GM12878 (cell line): ENCODE results near the gene DNPEP. TPM values are rescaled to one million over a fixed set of nuclear protein-coding genes. Genes with fewer than 3 reads are reported as not detected.
A peak's percentile ranks its signal among the peaks of the same experiment; 100 is the strongest.

Experiments
- ATAC-seq: fragments of 200-7000 bp; cut with Tn5 transposase; 3 replicates; pipeline ENCODE4 v1.9.1; 2020; ENCODE audit warnings: mild to moderate bottlenecking, moderate library complexity
- BruUV-seq: library from RNA; stranded (reverse); fragments of 400-500 nt; replicated peaks from 2 replicates; lab custom pipeline; 2021; lab: Mats Ljungman, UMichigan
- CTCF ChIA-PET: fragments of 300-600 bp; sonication (Branson Sonifier 250); formaldehyde crosslinking; extraction: SDS; loops from one replicate; lab custom pipeline; 2021; ENCODE audit warnings: inconsistent platforms; lab: Yijun Ruan, JAX
- POLR2A ChIA-PET: fragments of 350-600 bp; formaldehyde crosslinking; extraction: SDS; loops from one replicate; lab custom pipeline; 2021; ENCODE audit warnings: inconsistent platforms; lab: Charles Lee
- RAD21 ChIA-PET: fragments of 300-600 bp; sonication (Branson Sonifier 250); formaldehyde crosslinking; loops from one replicate; lab custom pipeline; 2023; ENCODE audit warnings: antibody characterized with exemption; ENCODE audit not compliant: unreplicated experiment; lab: Charles Lee
- SMC1A ChIA-PET: fragments of 300-600 bp; sonication (Branson Sonifier 250); formaldehyde crosslinking; loops from one replicate; lab custom pipeline; 2023; ENCODE audit not compliant: unreplicated experiment, uncharacterized antibody; lab: Charles Lee
- DNase-seq: peaks from one replicate; pipeline ENCODE4 v3.0.0-alpha.2; 2011; ENCODE audit warnings: low read depth, low spot score
- FAIRE-seq: peaks from 3 replicates; lab custom pipeline; 2011; peaks lifted over from hg19 to GRCh38; lab: Jason Lieb, UNC
- H2AFZ ChIP-seq: 2 replicates; pipeline ENCODE4 v1.6.0; 2011; ENCODE audit warnings: low read depth, low read length, control low read depth; ENCODE audit not compliant: control insufficient read depth
- H3K27ac ChIP-seq: 2 replicates; pipeline ENCODE4 v1.5.1; 2011; ENCODE audit warnings: control low read depth; ENCODE audit not compliant: control insufficient read depth, insufficient read depth
- H3K27me3 ChIP-seq, 2 experiments: replicated peaks in 1 of 2; 2 replicates each; pipeline versions ENCODE4 v1.6.0 to v1.6.1; 2011; ENCODE audit warnings: low read length in 1 of 2; ENCODE audit not compliant: control insufficient read depth in 2 of 2, insufficient read depth in 2 of 2
- H3K36me3 ChIP-seq, 2 experiments: 2 replicates each; pipeline ENCODE4 v1.5.1; 2011; ENCODE audit warnings: low read length in 1 of 2; ENCODE audit not compliant: control insufficient read depth in 2 of 2, insufficient read depth in 2 of 2
- H3K4me1 ChIP-seq: 2 replicates; pipeline ENCODE4 v1.6.1; 2011; ENCODE audit warnings: mild to moderate bottlenecking, low read length, moderate library complexity, mixed read lengths; ENCODE audit not compliant: control insufficient read depth, insufficient read depth
- H3K4me2 ChIP-seq: 2 replicates; pipeline ENCODE4 v1.6.0; 2011; ENCODE audit warnings: control low read depth; ENCODE audit not compliant: control insufficient read depth, insufficient read depth
- H3K4me3 ChIP-seq: fragments of 200-600 bp; sonication (generic); 2 replicates; pipeline ENCODE4 v1.5.1; 2016
- H3K79me2 ChIP-seq: 2 replicates; pipeline ENCODE4 v1.6.0; 2011; ENCODE audit warnings: low read length; ENCODE audit not compliant: control insufficient read depth, insufficient read depth
- H3K9ac ChIP-seq: 2 replicates; pipeline ENCODE4 v1.8.0; 2011; ENCODE audit warnings: low read length, control low read depth, mixed read lengths; ENCODE audit not compliant: control insufficient read depth, insufficient read depth
- H3K9me3 ChIP-seq: replicated peaks from 3 replicates; pipeline ENCODE4 v1.5.1; 2011; ENCODE audit warnings: mild to moderate bottlenecking, low read length; ENCODE audit not compliant: control insufficient read depth, insufficient read depth
- H4K20me1 ChIP-seq: 2 replicates; pipeline ENCODE4 v1.6.0; 2011; ENCODE audit not compliant: control insufficient read depth, insufficient read depth
- CTCF ChIP-seq, 3 experiments: IDR thresholded peaks in 2 of 3; conservative IDR thresholded peaks in 1 of 3; 2 replicates each; pipeline ENCODE4 v1.5.1; 2011; ENCODE audit warnings: low read depth in 3 of 3, low read length in 3 of 3, mild to moderate bottlenecking in 3 of 3, control low read depth in 2 of 3, moderate library complexity in 2 of 3, inconsistent platforms in 1 of 3, mixed read lengths in 1 of 3; ENCODE audit not compliant: control insufficient read depth in 2 of 3, insufficient read depth in 1 of 3; ENCODE audit errors: extremely low read depth in 1 of 3
- EZH2 ChIP-seq: IDR thresholded peaks from 2 replicates; pipeline ENCODE4 v1.6.1; 2012; ENCODE audit warnings: low read depth, mild to moderate bottlenecking, control low read depth, inconsistent platforms, low read length, borderline replicate concordance; ENCODE audit not compliant: control insufficient read depth
- SIN3A ChIP-seq: IDR thresholded peaks from 2 replicates; pipeline ENCODE4 v1.6.1; 2012; ENCODE audit warnings: low read depth, low read length, improper control_type of control experiment
- SMC3 ChIP-seq: IDR thresholded peaks from 2 replicates; pipeline ENCODE4 v1.6.1; 2011; ENCODE audit warnings: low read length, improper control_type of control experiment, borderline replicate concordance
- SPI1 ChIP-seq: IDR thresholded peaks from 2 replicates; pipeline ENCODE4 v1.6.1; 2011; ENCODE audit warnings: low read depth, mild to moderate bottlenecking, low read length, moderate library complexity, borderline replicate concordance; ENCODE audit not compliant: insufficient read depth
- WGBS: methylation state at CpG from one replicate; pipeline ENCODE4 v1.1.6; 2016; ENCODE audit warnings: low lambda C conversion rate; ENCODE audit not compliant: insufficient replicate concordance, insufficient coverage; ENCODE audit errors: missing lambda C conversion rate; 5-methylcytosine and 5-hydroxymethylcytosine counted together
- in situ Hi-C: fragments of 300-500 bp; cut with MboI; formaldehyde crosslinking; loops from 9 replicates; pipeline ENCODE4 v1.14.3; 2018; ENCODE audit warnings: mixed read lengths
- intact Hi-C: fragments of 100-400 bp; cut with micrococcal nuclease; formaldehyde crosslinking; loops from one replicate; pipeline ENCODE4 v1.14.2; 2022; ENCODE audit not compliant: unreplicated experiment
- polyA plus RNA-seq, 11 experiments: library from polyadenylated mRNA; depleted of rRNA in 4 of 11; unstranded in 6 of 11; stranded (reverse) in 5 of 11; fragments of >200 nt; fragmentation: Nextera tagmentation in 4 of 11; fragmentation: Illumina TruSeq in 1 of 11; extraction: Ambion mirVana in 4 of 11; extraction: Trizol in 1 of 11; gene quantifications; 1 replicate in 1 of 11; 2 replicates in 10 of 11; pipeline versions ENCODE4 v1.2.1 to v1.2.3, GENCODE V29; 2011 to 2016; ENCODE audit warnings: inconsistent platforms in 2 of 11, missing spikeins in 2 of 11, low read depth in 1 of 11
- total RNA-seq, 4 experiments: library from RNA; depleted of rRNA in 3 of 4; stranded (reverse); fragments of >200 nt in 3 of 4; fragmentation: Illumina TruSeq in 1 of 4; extraction: Trizol in 1 of 4; gene quantifications; 2 replicates each; pipeline versions ENCODE4 v1.2.1 to v1.2.3, GENCODE V29; 2013 to 2021
- TF ChIP-seq, protein P1 (sequence below): fragments of 450-650 bp; IDR thresholded peaks from 2 replicates; pipeline ENCODE4 v1.6.1; 2017; ENCODE audit warnings: mild to moderate bottlenecking, moderate library complexity
- TF ChIP-seq, protein P2 (sequence below): IDR thresholded peaks from 2 replicates; pipeline ENCODE4 v1.6.1; 2011; ENCODE audit warnings: mild to moderate bottlenecking, low read depth, low read length, moderate library complexity; ENCODE audit not compliant: insufficient replicate concordance

Gene DNPEP
- total and polyA plus RNA-seq, 10 of the 15 experiments (the other 5 are each of a cell fraction or from before 2014, with no cell fraction given) = 33.1 to 82.0 (median 64.1) TPM

- peak; percentile 89 to 95 (median 91) for TF ChIP-seq CTCF (IDR thresholded peaks at IDR 0.05 in 2 of 3, conservative IDR thresholded peaks at IDR 0.05 in 1 of 3; ENCODE audit: control insufficient read depth in 2 of 3, extremely low read depth in 1 of 3, insufficient read depth in 1 of 3, low read depth in 3 of 3, low read length in 3 of 3)
- TF ChIP-seq SMC3 = peak; percentile 77
- TF ChIP-seq, all 136 proteins: peak for 3
Observed at GRCh38 chr2:219402665-219403515, 15.2 kb upstream of the DNPEP start (continued).

DNA sequence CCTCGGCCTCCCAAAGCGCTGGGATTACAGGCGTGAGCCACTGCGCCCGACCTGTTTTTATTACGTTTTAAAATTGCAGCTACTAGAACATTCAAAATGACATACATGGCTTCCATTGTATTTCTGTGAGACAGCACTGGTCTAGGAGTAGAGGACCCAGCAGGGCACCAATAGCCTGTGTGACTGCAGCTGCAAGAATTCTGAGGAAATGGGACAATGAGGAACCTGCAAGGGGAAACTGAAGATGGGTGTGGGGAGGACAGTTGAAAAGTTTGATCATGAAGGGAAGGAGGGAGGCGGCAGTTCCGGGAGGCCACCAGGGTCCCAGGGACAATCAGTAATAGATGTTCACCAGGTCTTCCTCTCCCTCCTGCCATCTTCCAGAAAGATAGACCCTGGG, 13.9 kb upstream of the DNPEP start:
- CTCF ChIA-PET = interaction anchor here (0.9 to 6.2 kb wide), 9 partner anchors 11 to 241 kb away, joined by 3 to 83 read pairs (median 6); partner anchors contain the start of genes DNPEP and SPEG
- POLR2A ChIA-PET = interaction anchor here (0.5 kb wide), 1 partner anchor 24 kb away, joined by 4 read pairs; no protein-coding TSS in a partner anchor
- WGBS = 46% methylated on average over 8 of the region's 8 CpGs
- Histone ChIP-seq H3K9ac (no peak overlapping the region), H3K4me2 (no peak overlapping the region), H3K4me3 (no peak overlapping the region), H3K79me2 (no peaks in the 10 kb centered on the region), H3K9me3 (no peaks in the 10 kb centered on the region), H3K36me3 (no peaks in the 10 kb centered on the region), H2AFZ (no peak overlapping the region), H3K27me3 (no peaks in the 10 kb centered on the region; a peak in 1 of 4 replicates), H3K27ac (no peak overlapping the region), H3K4me1 (no peaks in the 10 kb centered on the region), H4K20me1 (no peaks in the 10 kb centered on the region)
- SMC1A ChIA-PET = interaction anchor here (2.3 kb wide), 1 partner anchor 127 kb away, joined by 12 read pairs; no protein-coding TSS in a partner anchor
- ATAC-seq (no peak), FAIRE-seq (no peak), DNase-seq (no peak)
- RAD21 ChIA-PET = interaction anchor here (0.6 to 3.3 kb wide), 2 partner anchors 128 to 386 kb away, joined by 3 to 18 read pairs; no protein-coding TSS in a partner anchor
- in situ Hi-C loops (loop anchor here (5.0 kb wide), 1 partner anchor 131 kb away; no protein-coding TSS in a partner anchor), intact Hi-C loops (loop anchor here (5.0 kb wide), 1 partner anchor 286 kb away; no protein-coding TSS in a partner anchor)
- no TSS peak for BruUV-seq
- TF ChIP-seq, protein P1, sequence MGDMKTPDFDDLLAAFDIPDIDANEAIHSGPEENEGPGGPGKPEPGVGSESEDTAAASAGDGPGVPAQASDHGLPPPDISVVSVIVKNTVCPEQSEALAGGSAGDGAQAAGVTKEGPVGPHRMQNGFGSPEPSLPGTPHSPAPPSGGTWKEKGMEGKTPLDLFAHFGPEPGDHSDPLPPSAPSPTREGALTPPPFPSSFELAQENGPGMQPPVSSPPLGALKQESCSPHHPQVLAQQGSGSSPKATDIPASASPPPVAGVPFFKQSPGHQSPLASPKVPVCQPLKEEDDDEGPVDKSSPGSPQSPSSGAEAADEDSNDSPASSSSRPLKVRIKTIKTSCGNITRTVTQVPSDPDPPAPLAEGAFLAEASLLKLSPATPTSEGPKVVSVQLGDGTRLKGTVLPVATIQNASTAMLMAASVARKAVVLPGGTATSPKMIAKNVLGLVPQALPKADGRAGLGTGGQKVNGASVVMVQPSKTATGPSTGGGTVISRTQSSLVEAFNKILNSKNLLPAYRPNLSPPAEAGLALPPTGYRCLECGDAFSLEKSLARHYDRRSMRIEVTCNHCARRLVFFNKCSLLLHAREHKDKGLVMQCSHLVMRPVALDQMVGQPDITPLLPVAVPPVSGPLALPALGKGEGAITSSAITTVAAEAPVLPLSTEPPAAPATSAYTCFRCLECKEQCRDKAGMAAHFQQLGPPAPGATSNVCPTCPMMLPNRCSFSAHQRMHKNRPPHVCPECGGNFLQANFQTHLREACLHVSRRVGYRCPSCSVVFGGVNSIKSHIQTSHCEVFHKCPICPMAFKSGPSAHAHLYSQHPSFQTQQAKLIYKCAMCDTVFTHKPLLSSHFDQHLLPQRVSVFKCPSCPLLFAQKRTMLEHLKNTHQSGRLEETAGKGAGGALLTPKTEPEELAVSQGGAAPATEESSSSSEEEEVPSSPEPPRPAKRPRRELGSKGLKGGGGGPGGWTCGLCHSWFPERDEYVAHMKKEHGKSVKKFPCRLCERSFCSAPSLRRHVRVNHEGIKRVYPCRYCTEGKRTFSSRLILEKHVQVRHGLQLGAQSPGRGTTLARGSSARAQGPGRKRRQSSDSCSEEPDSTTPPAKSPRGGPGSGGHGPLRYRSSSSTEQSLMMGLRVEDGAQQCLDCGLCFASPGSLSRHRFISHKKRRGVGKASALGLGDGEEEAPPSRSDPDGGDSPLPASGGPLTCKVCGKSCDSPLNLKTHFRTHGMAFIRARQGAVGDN = no peak
- TF ChIP-seq, protein P2, sequence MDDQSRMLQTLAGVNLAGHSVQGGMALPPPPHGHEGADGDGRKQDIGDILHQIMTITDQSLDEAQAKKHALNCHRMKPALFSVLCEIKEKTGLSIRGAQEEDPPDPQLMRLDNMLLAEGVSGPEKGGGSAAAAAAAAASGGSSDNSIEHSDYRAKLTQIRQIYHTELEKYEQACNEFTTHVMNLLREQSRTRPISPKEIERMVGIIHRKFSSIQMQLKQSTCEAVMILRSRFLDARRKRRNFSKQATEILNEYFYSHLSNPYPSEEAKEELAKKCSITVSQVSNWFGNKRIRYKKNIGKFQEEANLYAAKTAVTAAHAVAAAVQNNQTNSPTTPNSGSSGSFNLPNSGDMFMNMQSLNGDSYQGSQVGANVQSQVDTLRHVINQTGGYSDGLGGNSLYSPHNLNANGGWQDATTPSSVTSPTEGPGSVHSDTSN = no peak
- TF ChIP-seq EZH2 = no peak
- TF ChIP-seq CTCF (IDR thresholded peaks at IDR 0.05 in 2 of 3, conservative IDR thresholded peaks at IDR 0.05 in 1 of 3; ENCODE audit: control insufficient read depth in 2 of 3, extremely low read depth in 1 of 3, insufficient read depth in 1 of 3, low read depth in 3 of 3, low read length in 3 of 3) = no peak
- no peak for TF ChIP-seq SPI1
- no peak for TF ChIP-seq SIN3A
